Measurements from ENCODE around the gene GAA. TPM values are rescaled to one million over a fixed set of nuclear protein-coding genes. Genes with fewer than 3 reads are reported as not detected.
"Not testable (repeated sequence)": the region's sequence is repeated elsewhere in the genome, so short reads cannot be mapped to it uniquely, and the experiment has no call there.

GAA gene
- total RNA-seq, 1 experiment from 2014 or later = 30.3 TPM

- Histone ChIP-seq H4K8ac (replicated peaks; ENCODE audit: insufficient read length, low read depth, low read length) (no peak overlapping the region), H3K9me3 (ENCODE audit: control insufficient read depth, low read depth, low read length) (no peaks in the 10 kb centered on the region), H3K9ac (ENCODE audit: extremely low read depth, insufficient read length, low read length) (no peak overlapping the region), H3K27ac (ENCODE audit: insufficient read length, low read depth, low read length) (no peak overlapping the region), H3K14ac (ENCODE audit: insufficient read depth, low read length) (no peak overlapping the region), H2AK5ac (ENCODE audit: insufficient read length, low read length) (no peak overlapping the region), H3K56ac (ENCODE audit: insufficient read length, low read depth, low read length) (no peak overlapping the region), H2BK12ac (ENCODE audit: insufficient read length, low read depth, low read length) (no peak overlapping the region), H2AFZ (ENCODE audit: low read length) (no peak overlapping the region), H3K79me1 (ENCODE audit: insufficient read depth, low read depth, low read length, poor library complexity, severe bottlenecking) (no peaks in the 10 kb centered on the region), H4K91ac (ENCODE audit: insufficient read length, low read depth, low read length) (no peak overlapping the region), H2BK5ac (ENCODE audit: insufficient read length, low read length) (no peak overlapping the region), H3K4me2 (ENCODE audit: insufficient read depth, insufficient read length, low read length) (no peak overlapping the region), H3K4me1 (ENCODE audit: insufficient read depth, low read length) (no peaks in the 10 kb centered on the region), H2BK120ac (ENCODE audit: low read depth, low read length, poor library complexity, severe bottlenecking) (no peak overlapping the region), H3K23me2 (ENCODE audit: insufficient read length, low read depth, low read length, poor library complexity, severe bottlenecking) (no peaks in the 10 kb centered on the region), H3K79me2 (ENCODE audit: insufficient read depth, low read length) (no peaks in the 10 kb centered on the region), H3K18ac (ENCODE audit: insufficient read length, low read depth, low read length) (no peak overlapping the region), H3K4ac (ENCODE audit: low read depth, low read length) (no peak overlapping the region), H2BK15ac (ENCODE audit: low read depth, low read length) (no peak overlapping the region), H3K27me3 (ENCODE audit: insufficient read depth, low read length) (no peaks in the 10 kb centered on the region), H4K20me1 (ENCODE audit: control insufficient read depth, insufficient read depth, insufficient read length) (no peaks in the 10 kb centered on the region), H2BK20ac (ENCODE audit: low read depth, low read length, poor library complexity, severe bottlenecking) (no peak overlapping the region), H4K5ac (ENCODE audit: insufficient read length, low read depth, low read length) (no peak overlapping the region), H3K23ac (ENCODE audit: insufficient read length, low read depth, low read length) (no peak overlapping the region), H3T11ph (ENCODE audit: low read length) (no peak overlapping the region)
- Mint-ChIP-seq H3K4me3 (no peak overlapping the region), H3K9me3 (no peaks in the 10 kb centered on the region; a peak in 1 of 5 replicates), H3K27ac (0 out of 7 replicates have a peak overlapping the region, but pooled peaks of 1 of the 3 experiments have one; percentile 52), H3K36me3 (ENCODE audit: insufficient read depth in 1 of 3, low read depth in 3 of 3) (peaks cover 0 to 4% (median 0%) of the 10 kb centered on the region in 3 experiments; a peak in 1 of 7 replicates), H3K27me3 (ENCODE audit: low read depth) (peaks cover 4% of the 10 kb centered on the region), H3K4me1 (peaks cover 4 to 5% of the 10 kb centered on the region in 2 experiments; a peak in 2 of 4 replicates)
- DNase-seq = no peak
- WGBS (ENCODE audit: extremely low coverage, insufficient read length, low lambda C conversion rate) = no CpG with 5 or more reads among the region's 16 CpGs
- TF ChIP-seq, protein P1, sequence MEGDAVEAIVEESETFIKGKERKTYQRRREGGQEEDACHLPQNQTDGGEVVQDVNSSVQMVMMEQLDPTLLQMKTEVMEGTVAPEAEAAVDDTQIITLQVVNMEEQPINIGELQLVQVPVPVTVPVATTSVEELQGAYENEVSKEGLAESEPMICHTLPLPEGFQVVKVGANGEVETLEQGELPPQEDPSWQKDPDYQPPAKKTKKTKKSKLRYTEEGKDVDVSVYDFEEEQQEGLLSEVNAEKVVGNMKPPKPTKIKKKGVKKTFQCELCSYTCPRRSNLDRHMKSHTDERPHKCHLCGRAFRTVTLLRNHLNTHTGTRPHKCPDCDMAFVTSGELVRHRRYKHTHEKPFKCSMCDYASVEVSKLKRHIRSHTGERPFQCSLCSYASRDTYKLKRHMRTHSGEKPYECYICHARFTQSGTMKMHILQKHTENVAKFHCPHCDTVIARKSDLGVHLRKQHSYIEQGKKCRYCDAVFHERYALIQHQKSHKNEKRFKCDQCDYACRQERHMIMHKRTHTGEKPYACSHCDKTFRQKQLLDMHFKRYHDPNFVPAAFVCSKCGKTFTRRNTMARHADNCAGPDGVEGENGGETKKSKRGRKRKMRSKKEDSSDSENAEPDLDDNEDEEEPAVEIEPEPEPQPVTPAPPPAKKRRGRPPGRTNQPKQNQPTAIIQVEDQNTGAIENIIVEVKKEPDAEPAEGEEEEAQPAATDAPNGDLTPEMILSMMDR (conservative IDR thresholded peaks at IDR 0.05) = no peak
These were observed 11.6 kb upstream of the GAA start for GRCh38 chr17:80089762-80090161.

DNA sequence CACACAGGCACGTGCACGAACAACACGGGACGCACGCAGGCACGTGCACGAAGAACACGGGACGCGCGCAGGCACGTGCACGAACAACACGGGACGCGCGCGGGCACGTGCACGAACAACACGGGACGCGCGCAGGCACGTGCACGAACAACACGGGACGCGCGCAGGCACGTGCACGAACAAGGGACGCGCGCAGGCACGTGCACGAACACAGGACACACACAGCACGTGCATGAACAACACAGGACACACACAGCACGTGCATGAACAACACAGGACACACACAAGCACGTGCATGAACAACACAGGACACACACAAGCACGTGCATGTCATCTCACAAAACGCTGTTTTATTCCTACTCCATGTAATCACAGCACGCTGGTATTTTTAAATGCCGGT is 11.2 kb upstream of the GAA start:
- not testable (repeated sequence) for H3K27ac ChIP-seq (ENCODE audit: insufficient read length, low read depth, low read length); H3K79me2 ChIP-seq (ENCODE audit: insufficient read depth, low read length); H4K8ac ChIP-seq (replicated peaks; ENCODE audit: insufficient read length, low read depth, low read length); H3K9ac ChIP-seq (ENCODE audit: extremely low read depth, insufficient read length, low read length); DNase-seq; H2AFZ ChIP-seq (ENCODE audit: low read length); H3K18ac ChIP-seq (ENCODE audit: insufficient read length, low read depth, low read length); H3K9me3 Mint-ChIP-seq; H3K23me2 ChIP-seq (ENCODE audit: insufficient read length, low read depth, low read length, poor library complexity, severe bottlenecking); H3K4ac ChIP-seq (ENCODE audit: low read depth, low read length); H2AK5ac ChIP-seq (ENCODE audit: insufficient read length, low read length); H3K56ac ChIP-seq (ENCODE audit: insufficient read length, low read depth, low read length); H4K91ac ChIP-seq (ENCODE audit: insufficient read length, low read depth, low read length); H3K4me1 Mint-ChIP-seq; H3K4me2 ChIP-seq (ENCODE audit: insufficient read depth, insufficient read length, low read length); H3K4me3 Mint-ChIP-seq; H3K27ac Mint-ChIP-seq; H3K36me3 Mint-ChIP-seq (ENCODE audit: insufficient read depth in 1 of 3, low read depth in 3 of 3); H2BK120ac ChIP-seq (ENCODE audit: low read depth, low read length, poor library complexity, severe bottlenecking); H2BK20ac ChIP-seq (ENCODE audit: low read depth, low read length, poor library complexity, severe bottlenecking); H3K27me3 Mint-ChIP-seq (ENCODE audit: low read depth); H2BK12ac ChIP-seq (ENCODE audit: insufficient read length, low read depth, low read length); H3K4me1 ChIP-seq (ENCODE audit: insufficient read depth, low read length); H2BK15ac ChIP-seq (ENCODE audit: low read depth, low read length); H4K20me1 ChIP-seq (ENCODE audit: control insufficient read depth, insufficient read depth, insufficient read length); H4K5ac ChIP-seq (ENCODE audit: insufficient read length, low read depth, low read length); H3K9me3 ChIP-seq (ENCODE audit: control insufficient read depth, low read depth, low read length); H3K23ac ChIP-seq (ENCODE audit: insufficient read length, low read depth, low read length); H3K14ac ChIP-seq (ENCODE audit: insufficient read depth, low read length); H3K79me1 ChIP-seq (ENCODE audit: insufficient read depth, low read depth, low read length, poor library complexity, severe bottlenecking); H3T11ph ChIP-seq (ENCODE audit: low read length); H3K27me3 ChIP-seq (ENCODE audit: insufficient read depth, low read length); H2BK5ac ChIP-seq (ENCODE audit: insufficient read length, low read length)
- WGBS (ENCODE audit: extremely low coverage, insufficient read length, low lambda C conversion rate) = no CpG with 5 or more reads among the region's 44 CpGs

All from H9 (cell line).